Activated gamma-delta T cell treated with Interleukin-2 at 50 U/mL for 16 hours (primary cell): ENCODE measurements around the gene AP3M1.
"Not testable (repeated sequence)": the region's sequence is repeated elsewhere in the genome, so short reads cannot be mapped to it uniquely, and the experiment has no call there.

Experiments used
- DNase-seq: peaks from one replicate; pipeline ENCODE4 v3.0.0-alpha.2; 2020

AP3M1 gene

GRCh38 chr10:74163319-74164068 lies 12.9 kb upstream of the AP3M1 start:
- DNase-seq = no peak

- DNase-seq = no peak
Measured at GRCh38 chr10:74160013-74160412, 9.4 kb upstream of the AP3M1 start.

GRCh38 chr10:74156919-74157289 lies 6.3 kb upstream of the AP3M1 start:
- no peak for DNase-seq

GRCh38 chr10:74153676-74154075 lies 3.0 kb upstream of the AP3M1 start:
- DNase-seq = no peak

- DNase-seq = no peak
Measured at GRCh38 chr10:74153123-74153522, 2.5 kb upstream of the AP3M1 start.

- no peak for DNase-seq
Measured at GRCh38 chr10:74151879-74152722, 1.5 kb upstream of the AP3M1 start.

GRCh38 chr10:74150990-74151878 lies 606 bp upstream of the AP3M1 start, which contains the start of gene ADK:
Gene ADK, plus strand, starts transcription at chr10:74151221. Its CDS starts 58 bp downstream, at chr10:74151279.
- DNase-seq = peak; percentile 100

GRCh38 chr10:74146980-74147379 lies 3.6 kb downstream of the AP3M1 start:
- not testable (repeated sequence) for DNase-seq

- no peak for DNase-seq
Measured at GRCh38 chr10:74145133-74145532, 5.5 kb downstream of the AP3M1 start.

GRCh38 chr10:74140553-74140952 lies 10.1 kb downstream of the AP3M1 start:
- DNase-seq = no peak

GRCh38 chr10:74139981-74140380 lies 10.6 kb downstream of the AP3M1 start:
- DNase-seq = no peak

GRCh38 chr10:74138596-74138995 lies 12.0 kb downstream of the AP3M1 start:
- DNase-seq = not testable (repeated sequence)

- DNase-seq = no peak
Measured at GRCh38 chr10:74137992-74138391, 12.6 kb downstream of the AP3M1 start.

GRCh38 chr10:74135452-74135851 lies 15.2 kb downstream of the AP3M1 start:
- DNase-seq = no peak

- DNase-seq = no peak
Measured at GRCh38 chr10:74133923-74134820, 16.5 kb downstream of the AP3M1 start.

- DNase-seq = no peak
Measured at GRCh38 chr10:74123081-74123480, 27.5 kb downstream of the AP3M1 start.

GRCh38 chr10:74122060-74122459 lies 28.6 kb downstream of the AP3M1 start:
- DNase-seq = no peak

GRCh38 chr10:74121368-74121767 lies 29.3 kb downstream of the AP3M1 start:
- no peak for DNase-seq

GRCh38 chr10:74120911-74121310 lies 29.7 kb downstream of the AP3M1 start:
- no peak for DNase-seq

GRCh38 chr10:74118804-74119203 lies 31.8 kb downstream of the AP3M1 start:
- no peak for DNase-seq

GRCh38 chr10:74117738-74118137 lies 32.9 kb downstream of the AP3M1 start:
- DNase-seq = no peak

GRCh38 chr10:74114041-74114448 lies 36.6 kb downstream of the AP3M1 start:
- DNase-seq = no peak
